GM12874 (cell line): ENCODE measurements around the gene EML5.

Experiments
- CTCF ChIP-seq: IDR thresholded peaks from 2 replicates; pipeline ENCODE4 v1.5.1; 2011; ENCODE audit warnings: low read depth, mild to moderate bottlenecking, control low read depth, low read length, moderate library complexity; ENCODE audit not compliant: insufficient read depth

EML5 gene

GRCh38 chr14:88707088-88707487, 85.7 kb downstream of the EML5 start:
- no peak for TF ChIP-seq CTCF

- no peak for TF ChIP-seq CTCF
Observed at GRCh38 chr14:88706425-88706824, 86.3 kb downstream of the EML5 start.

- no peak for TF ChIP-seq CTCF
Observed at GRCh38 chr14:88698651-88699050, 94.1 kb downstream of the EML5 start.

GRCh38 chr14:88695870-88696269, 96.9 kb downstream of the EML5 start:
- no peak for TF ChIP-seq CTCF

- TF ChIP-seq CTCF = no peak
Observed at GRCh38 chr14:88688386-88688785, 104.4 kb downstream of the EML5 start.

- TF ChIP-seq CTCF = no peak
Observed at GRCh38 chr14:88683119-88683518, 109.6 kb downstream of the EML5 start.

- TF ChIP-seq CTCF = no peak
Observed at GRCh38 chr14:88682495-88683114, 110.1 kb downstream of the EML5 start.
